ENCODE measurements around the gene GSG1. TPM values are rescaled to one million over a fixed set of nuclear protein-coding genes. Genes with fewer than 3 reads are reported as not detected.
A peak's percentile ranks its signal among the peaks of the same experiment; 100 is the strongest.

Gene GSG1
- total RNA-seq, 6 experiments from 2014 or later: 0.48 to 1.0 (median 0.75) TPM

- Mint-ChIP-seq H3K4me3 (peak overlapping the region; percentile 70), H3K27me3 (ENCODE audit: insufficient read depth) (peaks cover 3% of the 10 kb centered on the region), H3K9me3 (no peaks in the 10 kb centered on the region), H3K4me1 (ENCODE audit: low read depth) (peaks cover 95% of the 10 kb centered on the region), H3K27ac (peak overlapping the region; percentile 99), H3K36me3 (ENCODE audit: low read depth) (no peaks in the 10 kb centered on the region)
- no peak for DNase-seq
- no peak for TF ChIP-seq CTCF (IDR thresholded peaks at IDR 0.05)
These were observed 5.9 kb downstream of the GSG1 start for GRCh38 chr12:13097491-13098011.

- DNase-seq: no peak
- Mint-ChIP-seq H3K9me3 (no peaks in the 10 kb centered on the region), H3K27me3 (ENCODE audit: insufficient read depth) (peaks cover 3% of the 10 kb centered on the region), H3K27ac (no peak overlapping the region; the same call in 1 of the 2 replicates), H3K4me1 (ENCODE audit: low read depth) (peaks cover 87% of the 10 kb centered on the region), H3K4me3 (no peak overlapping the region), H3K36me3 (ENCODE audit: low read depth) (no peaks in the 10 kb centered on the region)
- TF ChIP-seq CTCF (IDR thresholded peaks at IDR 0.05): no peak
These were observed 8.0 kb downstream of the GSG1 start for GRCh38 chr12:13095266-13095995.

- no peaks in the 10 kb centered on the region for H3K9me3 Mint-ChIP-seq
- no peaks in the 10 kb centered on the region for H3K36me3 Mint-ChIP-seq (ENCODE audit: low read depth)
- no peak for TF ChIP-seq CTCF (IDR thresholded peaks at IDR 0.05)
- H3K4me3 Mint-ChIP-seq: peak overlapping the region; percentile 55
- peak; percentile 50 for DNase-seq
- H3K27ac Mint-ChIP-seq: peak overlapping the region; percentile 85
- H3K27me3 Mint-ChIP-seq (ENCODE audit: insufficient read depth): peaks cover 3% of the 10 kb centered on the region
- H3K4me1 Mint-ChIP-seq (ENCODE audit: low read depth): peaks cover 76% of the 10 kb centered on the region
These were observed 9.1 kb downstream of the GSG1 start for GRCh38 chr12:13094367-13094766.

- Mint-ChIP-seq H3K4me1 (ENCODE audit: low read depth) (peaks cover 71% of the 10 kb centered on the region), H3K4me3 (peak overlapping the region; percentile 55), H3K27ac (peak overlapping the region; percentile 85), H3K27me3 (ENCODE audit: insufficient read depth) (peaks cover 3% of the 10 kb centered on the region), H3K36me3 (ENCODE audit: low read depth) (no peaks in the 10 kb centered on the region), H3K9me3 (no peaks in the 10 kb centered on the region)
- DNase-seq: no peak
- no peak for TF ChIP-seq CTCF (IDR thresholded peaks at IDR 0.05)
These were observed 9.6 kb downstream of the GSG1 start for GRCh38 chr12:13093848-13094220.

- TF ChIP-seq CTCF (IDR thresholded peaks at IDR 0.05): no peak
- H3K36me3 Mint-ChIP-seq (ENCODE audit: low read depth): no peaks in the 10 kb centered on the region
- H3K4me1 Mint-ChIP-seq (ENCODE audit: low read depth): peaks cover 66% of the 10 kb centered on the region
- H3K27ac Mint-ChIP-seq: peak overlapping the region; percentile 85
- H3K9me3 Mint-ChIP-seq: no peaks in the 10 kb centered on the region
- H3K27me3 Mint-ChIP-seq (ENCODE audit: insufficient read depth): peaks cover 3% of the 10 kb centered on the region
- H3K4me3 Mint-ChIP-seq: peak overlapping the region; percentile 55
- peak; percentile 52 for DNase-seq
These were observed 10.1 kb downstream of the GSG1 start for GRCh38 chr12:13093191-13093847.

All from HFFc6 (cell line).